COR-L47 (cell line): ENCODE data around the gene WDFY4.

ENCODE experiments used
- DNase-seq: peaks from one replicate; lab custom pipeline; 2025; lab: John Stamatoyannopoulos, UW

Gene WDFY4

GRCh38 chr10:48655411-48656240, 29.0 kb upstream of the WDFY4 start:
- no peak for DNase-seq

GRCh38 chr10:48656241-48656913, 28.3 kb upstream of the WDFY4 start:
- DNase-seq: peak; percentile 59

- no peak for DNase-seq
These were observed 27.8 kb upstream of the WDFY4 start for GRCh38 chr10:48656914-48657305.

- no peak for DNase-seq
These were observed 27.3 kb upstream of the WDFY4 start for GRCh38 chr10:48657416-48657815.

- DNase-seq: peak; percentile 27
These were observed 26.3 kb upstream of the WDFY4 start for GRCh38 chr10:48658243-48658974.

- DNase-seq: no peak
These were observed 25.8 kb upstream of the WDFY4 start for GRCh38 chr10:48658975-48659269.

- DNase-seq: no peak
These were observed 24.9 kb upstream of the WDFY4 start for GRCh38 chr10:48659790-48660189.

GRCh38 chr10:48661441-48661840, 23.2 kb upstream of the WDFY4 start:
- no peak for DNase-seq

GRCh38 chr10:48667960-48668590, 16.6 kb upstream of the WDFY4 start:
- DNase-seq: no peak

- DNase-seq: no peak
These were observed 13.4 kb upstream of the WDFY4 start for GRCh38 chr10:48670978-48671913.

GRCh38 chr10:48671914-48672595, 12.6 kb upstream of the WDFY4 start:
- no peak for DNase-seq

GRCh38 chr10:48672596-48673265, 11.9 kb upstream of the WDFY4 start:
- DNase-seq: no peak

- no peak for DNase-seq
These were observed 7.0 kb upstream of the WDFY4 start for GRCh38 chr10:48677625-48678024.

- DNase-seq: no peak
These were observed 6.6 kb upstream of the WDFY4 start for GRCh38 chr10:48678041-48678440.

GRCh38 chr10:48681740-48682139, 2.9 kb upstream of the WDFY4 start:
- no peak for DNase-seq

- no peak for DNase-seq
These were observed 2.4 kb upstream of the WDFY4 start for GRCh38 chr10:48682265-48682664.

- DNase-seq: no peak
These were observed 1.2 kb upstream of the WDFY4 start for GRCh38 chr10:48683424-48683823.

GRCh38 chr10:48683868-48684267, 805 bp upstream of the WDFY4 start:
- DNase-seq: no peak

- DNase-seq: no peak
These were observed 246 bp upstream of the WDFY4 start for GRCh38 chr10:48684463-48684791.

GRCh38 chr10:48685731-48686130, 1.1 kb downstream of the WDFY4 start:
- DNase-seq: no peak
